GM12878 (cell line): Measurements from ENCODE around the gene IMMP2L.

ENCODE experiments used
- BHLHE40 ChIP-seq, 2 experiments: fragments of 450-650 bp in 1 of 2; IDR thresholded peaks; 2 replicates each; pipeline ENCODE4 v1.6.1; 2011 to 2017; ENCODE audit warnings: low read depth in 2 of 2, borderline replicate concordance in 1 of 2, improper control_type of control experiment in 1 of 2, low read length in 1 of 2, mild to moderate bottlenecking in 1 of 2
- EP300 ChIP-seq, 2 experiments: fragments of 150-350 bp in 1 of 2; IDR thresholded peaks; 2 replicates each; pipeline ENCODE4 v1.6.1; 2011 to 2012; ENCODE audit warnings: low read depth in 2 of 2, low read length in 2 of 2, borderline replicate concordance in 1 of 2, improper control_type of control experiment in 1 of 2, inconsistent platforms in 1 of 2; ENCODE audit not compliant: control insufficient read depth in 1 of 2
- EZH2 ChIP-seq: IDR thresholded peaks from 2 replicates; pipeline ENCODE4 v1.6.1; 2012; ENCODE audit warnings: low read depth, mild to moderate bottlenecking, control low read depth, inconsistent platforms, low read length, borderline replicate concordance; ENCODE audit not compliant: control insufficient read depth
- JUNB ChIP-seq: IDR thresholded peaks from 2 replicates; pipeline ENCODE4 v1.6.1; 2016; ENCODE audit warnings: antibody characterized with exemption, mild to moderate bottlenecking
- MAX ChIP-seq: IDR thresholded peaks from 2 replicates; pipeline ENCODE4 v1.6.1; 2012; ENCODE audit warnings: low read depth, low read length, improper control_type of control experiment
- POLR2A ChIP-seq: IDR thresholded peaks from 2 replicates; pipeline ENCODE4 v1.6.1; 2011; ENCODE audit warnings: low read depth, mild to moderate bottlenecking, low read length
- POLR2AphosphoS5 ChIP-seq: IDR thresholded peaks from 2 replicates; pipeline ENCODE4 v1.6.1; 2011; ENCODE audit warnings: mild to moderate bottlenecking, low read length, inconsistent platforms
- ZBTB33 ChIP-seq: fragments of 450-650 bp; IDR thresholded peaks from 2 replicates; pipeline ENCODE4 v1.6.1; 2017; ENCODE audit warnings: mild to moderate bottlenecking
- TF ChIP-seq, protein P1 (sequence below), 3 experiments: IDR thresholded peaks in 2 of 3; conservative IDR thresholded peaks in 1 of 3; 2 replicates each; pipeline ENCODE4 v1.5.1; 2011; ENCODE audit warnings: low read depth in 3 of 3, low read length in 3 of 3, mild to moderate bottlenecking in 3 of 3, control low read depth in 2 of 3, moderate library complexity in 2 of 3, inconsistent platforms in 1 of 3, mixed read lengths in 1 of 3; ENCODE audit not compliant: control insufficient read depth in 2 of 3, insufficient read depth in 1 of 3; ENCODE audit errors: extremely low read depth in 1 of 3
- TF ChIP-seq, protein P2 (sequence below): fragments of 450-650 bp; IDR thresholded peaks from 2 replicates; pipeline ENCODE4 v1.6.1; 2017; ENCODE audit warnings: mild to moderate bottlenecking, moderate library complexity
- TF ChIP-seq, protein P3 (sequence below): IDR thresholded peaks from 2 replicates; pipeline ENCODE4 v1.6.1; 2011; ENCODE audit warnings: borderline replicate concordance, low read depth, mild to moderate bottlenecking, moderate library complexity, mixed read lengths, low read length; ENCODE audit not compliant: insufficient read depth; ENCODE audit errors: extremely low read length

DNA sequence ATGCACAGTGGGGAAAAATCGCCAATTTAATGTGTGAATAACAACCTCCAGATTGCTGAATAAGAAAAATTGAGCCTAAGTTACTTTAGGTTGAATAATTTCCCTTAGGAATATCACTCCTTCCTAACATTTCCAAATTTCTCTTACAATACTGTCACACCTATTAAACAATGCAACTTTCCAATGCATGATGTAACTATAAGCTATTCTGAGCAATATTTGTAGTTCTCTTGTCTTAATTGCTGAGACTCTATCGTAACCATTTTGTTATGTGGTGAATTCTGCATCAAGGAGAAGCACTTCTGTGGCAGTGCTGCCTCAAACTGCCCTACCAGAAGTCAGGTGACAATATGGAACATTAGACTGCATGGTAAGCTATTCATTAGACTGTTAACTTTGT lies 858.1 kb downstream of the IMMP2L start:
- TF ChIP-seq POLR2A (no peak), ZBTB33 (no peak), EZH2 (no peak), EP300 (IDR thresholded peaks at IDR 0.05; ENCODE audit: borderline replicate concordance in 1 of 2, control insufficient read depth in 1 of 2, low read depth in 2 of 2, low read length in 2 of 2) (no peak), MAX (no peak), JUNB (no peak), POLR2AphosphoS5 (no peak), BHLHE40 (IDR thresholded peaks at IDR 0.05; ENCODE audit: borderline replicate concordance in 1 of 2, low read depth in 2 of 2, low read length in 1 of 2) (no peak)
- TF ChIP-seq, protein P1, sequence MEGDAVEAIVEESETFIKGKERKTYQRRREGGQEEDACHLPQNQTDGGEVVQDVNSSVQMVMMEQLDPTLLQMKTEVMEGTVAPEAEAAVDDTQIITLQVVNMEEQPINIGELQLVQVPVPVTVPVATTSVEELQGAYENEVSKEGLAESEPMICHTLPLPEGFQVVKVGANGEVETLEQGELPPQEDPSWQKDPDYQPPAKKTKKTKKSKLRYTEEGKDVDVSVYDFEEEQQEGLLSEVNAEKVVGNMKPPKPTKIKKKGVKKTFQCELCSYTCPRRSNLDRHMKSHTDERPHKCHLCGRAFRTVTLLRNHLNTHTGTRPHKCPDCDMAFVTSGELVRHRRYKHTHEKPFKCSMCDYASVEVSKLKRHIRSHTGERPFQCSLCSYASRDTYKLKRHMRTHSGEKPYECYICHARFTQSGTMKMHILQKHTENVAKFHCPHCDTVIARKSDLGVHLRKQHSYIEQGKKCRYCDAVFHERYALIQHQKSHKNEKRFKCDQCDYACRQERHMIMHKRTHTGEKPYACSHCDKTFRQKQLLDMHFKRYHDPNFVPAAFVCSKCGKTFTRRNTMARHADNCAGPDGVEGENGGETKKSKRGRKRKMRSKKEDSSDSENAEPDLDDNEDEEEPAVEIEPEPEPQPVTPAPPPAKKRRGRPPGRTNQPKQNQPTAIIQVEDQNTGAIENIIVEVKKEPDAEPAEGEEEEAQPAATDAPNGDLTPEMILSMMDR (IDR thresholded peaks at IDR 0.05 in 2 of 3, conservative IDR thresholded peaks at IDR 0.05 in 1 of 3; ENCODE audit: control insufficient read depth in 2 of 3, extremely low read depth in 1 of 3, insufficient read depth in 1 of 3, low read depth in 3 of 3, low read length in 3 of 3) = no peak
- TF ChIP-seq, protein P2, sequence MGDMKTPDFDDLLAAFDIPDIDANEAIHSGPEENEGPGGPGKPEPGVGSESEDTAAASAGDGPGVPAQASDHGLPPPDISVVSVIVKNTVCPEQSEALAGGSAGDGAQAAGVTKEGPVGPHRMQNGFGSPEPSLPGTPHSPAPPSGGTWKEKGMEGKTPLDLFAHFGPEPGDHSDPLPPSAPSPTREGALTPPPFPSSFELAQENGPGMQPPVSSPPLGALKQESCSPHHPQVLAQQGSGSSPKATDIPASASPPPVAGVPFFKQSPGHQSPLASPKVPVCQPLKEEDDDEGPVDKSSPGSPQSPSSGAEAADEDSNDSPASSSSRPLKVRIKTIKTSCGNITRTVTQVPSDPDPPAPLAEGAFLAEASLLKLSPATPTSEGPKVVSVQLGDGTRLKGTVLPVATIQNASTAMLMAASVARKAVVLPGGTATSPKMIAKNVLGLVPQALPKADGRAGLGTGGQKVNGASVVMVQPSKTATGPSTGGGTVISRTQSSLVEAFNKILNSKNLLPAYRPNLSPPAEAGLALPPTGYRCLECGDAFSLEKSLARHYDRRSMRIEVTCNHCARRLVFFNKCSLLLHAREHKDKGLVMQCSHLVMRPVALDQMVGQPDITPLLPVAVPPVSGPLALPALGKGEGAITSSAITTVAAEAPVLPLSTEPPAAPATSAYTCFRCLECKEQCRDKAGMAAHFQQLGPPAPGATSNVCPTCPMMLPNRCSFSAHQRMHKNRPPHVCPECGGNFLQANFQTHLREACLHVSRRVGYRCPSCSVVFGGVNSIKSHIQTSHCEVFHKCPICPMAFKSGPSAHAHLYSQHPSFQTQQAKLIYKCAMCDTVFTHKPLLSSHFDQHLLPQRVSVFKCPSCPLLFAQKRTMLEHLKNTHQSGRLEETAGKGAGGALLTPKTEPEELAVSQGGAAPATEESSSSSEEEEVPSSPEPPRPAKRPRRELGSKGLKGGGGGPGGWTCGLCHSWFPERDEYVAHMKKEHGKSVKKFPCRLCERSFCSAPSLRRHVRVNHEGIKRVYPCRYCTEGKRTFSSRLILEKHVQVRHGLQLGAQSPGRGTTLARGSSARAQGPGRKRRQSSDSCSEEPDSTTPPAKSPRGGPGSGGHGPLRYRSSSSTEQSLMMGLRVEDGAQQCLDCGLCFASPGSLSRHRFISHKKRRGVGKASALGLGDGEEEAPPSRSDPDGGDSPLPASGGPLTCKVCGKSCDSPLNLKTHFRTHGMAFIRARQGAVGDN = no peak
- TF ChIP-seq, protein P3, sequence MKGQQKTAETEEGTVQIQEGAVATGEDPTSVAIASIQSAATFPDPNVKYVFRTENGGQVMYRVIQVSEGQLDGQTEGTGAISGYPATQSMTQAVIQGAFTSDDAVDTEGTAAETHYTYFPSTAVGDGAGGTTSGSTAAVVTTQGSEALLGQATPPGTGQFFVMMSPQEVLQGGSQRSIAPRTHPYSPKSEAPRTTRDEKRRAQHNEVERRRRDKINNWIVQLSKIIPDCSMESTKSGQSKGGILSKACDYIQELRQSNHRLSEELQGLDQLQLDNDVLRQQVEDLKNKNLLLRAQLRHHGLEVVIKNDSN = no peak
